Right atrium auricular region (tissue), 2 donors: Measurements from ENCODE around the gene DNM2. TPM values are rescaled to one million over a fixed set of nuclear protein-coding genes. Genes with fewer than 3 reads are reported as not detected.
"Not testable (repeated sequence)": the region's sequence is repeated elsewhere in the genome, so short reads cannot be mapped to it uniquely, and the experiment has no call there.

ENCODE experiments used
- DNase-seq: peaks from one replicate; pipeline ENCODE4 v3.0.0-alpha.2; 2019; ENCODE audit warnings: low spot score
- H3K27ac ChIP-seq, 2 donors: fragments of 200-600 bp; sonication (generic); 1 replicate in 1 of 2; 2 replicates in 1 of 2; pipeline ENCODE4 v1.5.1; 2016 to 2019
- H3K27me3 ChIP-seq, 2 donors: fragments of 200-600 bp; sonication (generic); one replicate each; pipeline versions ENCODE4 v1.5.1 to v1.6.0; 2017 to 2019
- H3K36me3 ChIP-seq: fragments of 200-600 bp; sonication (generic); one replicate; pipeline ENCODE4 v1.5.1; 2016
- H3K4me1 ChIP-seq, 2 donors: fragments of 200-600 bp; sonication (generic); one replicate each; pipeline versions ENCODE4 v1.5.1 to v1.6.0; 2017 to 2019
- H3K4me3 ChIP-seq, 2 donors: fragments of 200-600 bp; sonication (generic); 1 replicate in 1 of 2; 2 replicates in 1 of 2; pipeline ENCODE4 v1.5.1; 2017 to 2019; ENCODE audit warnings: mild to moderate bottlenecking in 1 of 2, moderate library complexity in 1 of 2
- H3K9me3 ChIP-seq, 2 donors: fragments of 200-600 bp; sonication (generic); one replicate each; pipeline ENCODE4 v1.5.1; 2019
- total RNA-seq, 2 donors: library from RNA; depleted of rRNA; stranded (reverse); fragments of >200 nt; gene quantifications; one replicate each; pipeline ENCODE4 v1.1.0, GENCODE V29; 2016
- TF ChIP-seq, protein P1 (sequence below), 2 donors: fragments of 200-600 bp; sonication (generic); IDR thresholded peaks; one replicate each; pipeline ENCODE4 v1.5.1; 2019; ENCODE audit warnings: antibody characterized with exemption in 2 of 2

The DNM2 gene
- total RNA-seq, 2 donors from 2014 or later: 111 to 144 TPM

DNA sequence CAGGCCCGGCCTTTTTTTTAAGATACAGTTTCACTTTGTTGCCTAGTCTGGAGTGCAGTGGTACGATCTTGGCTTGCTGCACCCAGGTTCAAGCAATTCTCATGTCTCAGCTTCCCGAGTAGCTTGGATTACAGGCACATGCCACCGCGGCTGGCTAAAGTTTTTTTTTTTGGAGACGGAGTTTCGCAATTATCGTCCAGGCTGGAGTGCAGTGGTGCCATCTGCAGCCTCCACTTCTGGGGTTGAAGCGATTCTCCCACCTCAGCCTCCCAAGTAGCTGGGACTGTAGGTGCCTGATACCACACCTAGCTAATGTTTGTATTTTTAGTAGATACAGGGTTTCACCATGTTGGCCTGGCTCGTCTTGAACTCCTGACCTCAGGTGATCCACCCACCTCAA lies 148.6 kb downstream of the DNM2 start:
- TF ChIP-seq, protein P1, sequence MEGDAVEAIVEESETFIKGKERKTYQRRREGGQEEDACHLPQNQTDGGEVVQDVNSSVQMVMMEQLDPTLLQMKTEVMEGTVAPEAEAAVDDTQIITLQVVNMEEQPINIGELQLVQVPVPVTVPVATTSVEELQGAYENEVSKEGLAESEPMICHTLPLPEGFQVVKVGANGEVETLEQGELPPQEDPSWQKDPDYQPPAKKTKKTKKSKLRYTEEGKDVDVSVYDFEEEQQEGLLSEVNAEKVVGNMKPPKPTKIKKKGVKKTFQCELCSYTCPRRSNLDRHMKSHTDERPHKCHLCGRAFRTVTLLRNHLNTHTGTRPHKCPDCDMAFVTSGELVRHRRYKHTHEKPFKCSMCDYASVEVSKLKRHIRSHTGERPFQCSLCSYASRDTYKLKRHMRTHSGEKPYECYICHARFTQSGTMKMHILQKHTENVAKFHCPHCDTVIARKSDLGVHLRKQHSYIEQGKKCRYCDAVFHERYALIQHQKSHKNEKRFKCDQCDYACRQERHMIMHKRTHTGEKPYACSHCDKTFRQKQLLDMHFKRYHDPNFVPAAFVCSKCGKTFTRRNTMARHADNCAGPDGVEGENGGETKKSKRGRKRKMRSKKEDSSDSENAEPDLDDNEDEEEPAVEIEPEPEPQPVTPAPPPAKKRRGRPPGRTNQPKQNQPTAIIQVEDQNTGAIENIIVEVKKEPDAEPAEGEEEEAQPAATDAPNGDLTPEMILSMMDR (IDR thresholded peaks at IDR 0.05): no peak
- Histone ChIP-seq H3K36me3 (no peaks in the 10 kb centered on the region), H3K27ac (no peak overlapping the region), H3K27me3 (no peaks in the 10 kb centered on the region), H3K4me1 (peaks cover 0 to 14% of the 10 kb centered on the region in 2 donors), H3K4me3 (no peak overlapping the region), H3K9me3 (no peaks in the 10 kb centered on the region)
- no peak for DNase-seq

DNA sequence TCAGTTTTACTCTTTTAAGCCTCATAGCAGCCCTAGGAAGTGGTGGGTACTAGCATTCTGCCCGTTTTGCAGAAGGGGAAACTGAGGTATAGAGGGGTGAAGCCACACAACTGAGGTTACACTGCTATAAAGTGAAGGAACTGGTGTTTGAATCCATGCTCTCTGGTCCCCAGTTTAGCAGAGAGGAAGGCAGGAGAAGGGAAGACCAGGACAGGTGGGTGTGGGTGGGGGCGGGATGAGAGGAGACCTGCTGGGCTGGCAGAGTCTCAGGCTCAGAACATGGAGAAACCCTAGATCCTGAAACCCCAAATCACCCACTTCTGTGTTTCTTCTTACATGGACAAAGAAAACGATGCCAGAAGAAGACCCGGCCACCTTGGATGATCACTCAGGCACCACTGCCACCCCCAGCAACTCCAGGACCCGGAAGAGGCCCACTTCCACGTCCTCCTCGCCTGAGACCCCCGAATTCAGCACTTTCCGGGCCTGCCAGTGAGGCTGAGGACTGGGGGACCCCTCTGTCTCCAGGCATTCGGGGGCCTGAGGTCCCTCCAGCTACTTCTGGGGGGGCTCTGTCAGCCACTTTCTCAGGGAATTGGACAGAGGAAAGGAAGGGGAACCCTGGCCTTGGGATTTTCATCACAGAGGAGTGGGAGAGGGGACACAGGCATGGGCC lies 151.1 kb downstream of the DNM2 start:
- H3K27ac ChIP-seq: no peak overlapping the region

DNA sequence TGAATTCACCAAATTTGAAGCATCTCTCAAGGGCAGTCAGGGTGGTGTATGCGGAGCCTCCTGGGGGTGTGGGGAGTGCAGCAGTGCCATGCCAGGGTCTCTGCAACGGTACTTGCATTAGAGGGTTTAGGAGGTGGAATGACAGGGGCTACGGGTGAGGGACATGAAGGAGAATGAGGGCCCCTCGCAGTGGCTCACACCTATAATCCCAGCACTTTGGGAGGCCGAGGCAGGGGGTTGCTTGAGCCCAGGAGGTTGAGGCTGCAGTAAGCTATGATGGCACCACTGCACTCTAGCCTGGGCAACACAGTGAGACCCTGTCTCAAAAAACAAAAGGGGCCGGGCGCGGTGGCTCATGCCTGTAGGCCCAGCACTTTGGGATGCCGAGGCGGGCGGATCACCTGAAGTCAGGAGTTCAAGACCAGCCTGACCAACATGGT lies 152.0 kb downstream of the DNM2 start:
- H3K27ac ChIP-seq, H3K36me3 ChIP-seq, H3K4me3 ChIP-seq, H3K27me3 ChIP-seq, DNase-seq, H3K9me3 ChIP-seq: not testable (repeated sequence)
- peaks cover 0 to 22% of the 10 kb centered on the region in 2 donors for H3K4me1 ChIP-seq

More for the DNA sequence above, 151.1 kb downstream of the DNM2 start:
- no peak for DNase-seq
- no peak overlapping the region for H3K4me3 ChIP-seq
- H3K27me3 ChIP-seq: no peaks in the 10 kb centered on the region
- H3K9me3 ChIP-seq: no peaks in the 10 kb centered on the region
- no peaks in the 10 kb centered on the region for H3K36me3 ChIP-seq
- TF ChIP-seq, protein P1 (IDR thresholded peaks at IDR 0.05): no peak
- peaks cover 0 to 26% of the 10 kb centered on the region in 2 donors for H3K4me1 ChIP-seq

DNA sequence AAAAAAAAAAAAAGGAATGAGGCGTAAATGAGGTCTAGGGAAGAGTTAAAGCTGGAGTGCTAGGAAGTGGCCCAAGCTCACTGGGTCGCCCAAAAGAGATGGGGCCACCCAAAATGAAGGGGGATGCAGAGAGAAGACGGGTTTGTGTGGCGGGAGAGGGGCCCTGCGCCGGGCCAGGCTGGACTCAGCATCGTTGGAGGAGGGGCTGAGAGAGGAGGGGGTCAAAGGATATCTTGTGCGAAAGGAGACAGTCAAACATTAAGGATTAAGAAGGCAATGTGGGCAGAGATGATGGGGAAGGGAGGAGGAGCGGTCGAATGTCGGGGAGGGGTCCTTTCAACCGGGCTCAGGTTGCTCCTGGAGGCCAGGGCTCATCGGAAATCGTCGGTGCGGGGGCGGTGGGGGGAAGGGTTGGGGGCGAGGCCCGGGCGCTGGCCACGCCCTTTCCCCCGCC lies 152.6 kb downstream of the DNM2 start:
- Histone ChIP-seq H3K4me3 (peak overlapping the region; percentile 42 to 56), H3K27me3 (no peaks in the 10 kb centered on the region), H3K4me1 (peaks cover 0 to 22% of the 10 kb centered on the region in 2 donors), H3K36me3 (no peaks in the 10 kb centered on the region), H3K9me3 (no peaks in the 10 kb centered on the region), H3K27ac (peak overlapping the region; percentile 72 to 79)
- TF ChIP-seq, protein P1 (IDR thresholded peaks at IDR 0.05): no peak
- DNase-seq: no peak

DNA sequence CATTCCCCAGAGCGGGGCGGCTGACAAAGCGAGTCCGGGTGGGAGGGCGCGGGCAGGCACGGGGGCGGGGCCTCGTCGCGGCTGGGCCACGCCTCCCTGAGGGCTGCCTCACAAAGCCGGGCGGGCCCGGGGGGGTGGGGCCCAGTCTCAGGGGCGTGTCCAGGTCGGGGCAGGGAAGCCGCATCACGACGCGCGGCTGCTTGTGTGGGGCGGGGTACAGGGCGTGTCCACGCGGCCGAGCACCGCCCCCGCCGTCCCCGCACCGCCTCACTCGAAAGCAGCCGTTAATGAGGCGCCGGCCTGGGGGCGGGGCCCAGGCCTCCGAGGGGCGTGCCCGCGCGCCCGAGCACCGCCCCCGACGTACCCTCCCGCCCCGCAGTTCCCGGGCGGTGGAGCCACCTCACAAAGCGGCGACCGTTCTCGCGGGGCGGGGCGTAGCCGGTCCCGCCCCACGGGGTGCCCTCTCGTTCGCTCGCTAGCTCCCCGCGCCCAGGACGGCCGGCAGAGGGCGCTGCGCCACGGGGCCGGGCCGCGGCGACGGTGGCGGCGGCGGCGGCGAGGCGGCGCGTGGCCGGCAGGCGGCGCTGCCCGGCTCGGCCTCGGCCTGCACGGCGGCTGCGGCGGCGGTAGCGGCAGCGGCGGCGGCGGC lies 153.2 kb downstream of the DNM2 start, which contains the start of gene CARM1:
Gene CARM1 (plus strand): TSS at position 599 of the 649 bp plus-strand sequence. CDS start 150 bp downstream, outside the sequence.
- Histone ChIP-seq H3K9me3 (no peaks in the 10 kb centered on the region), H3K27me3 (no peaks in the 10 kb centered on the region), H3K27ac (peak within 1 kb of the TSS; percentile 80 to 83), H3K4me1 (peaks cover 0 to 26% of the 10 kb centered on the region in 2 donors), H3K36me3 (no peaks in the 10 kb centered on the region), H3K4me3 (peak within 1 kb of the TSS; percentile 74 to 84)
- DNase-seq: peak; percentile 99
- TF ChIP-seq, protein P1 (IDR thresholded peaks at IDR 0.05): peak; percentile 59 to 76
